NB4 (cell line): ENCODE data around the gene TRPM5.

ENCODE experiments used
- MAX ChIP-seq: IDR thresholded peaks from 2 replicates; pipeline ENCODE4 v1.6.1; 2011; ENCODE audit warnings: low read depth, low read length
- POLR2A ChIP-seq: IDR thresholded peaks from 2 replicates; pipeline ENCODE4 v1.6.1; 2011; ENCODE audit warnings: mild to moderate bottlenecking; ENCODE audit not compliant: insufficient read length; ENCODE audit errors: extremely low read depth
- TF ChIP-seq, protein P1 (sequence below): IDR thresholded peaks from one replicate; pipeline ENCODE4 v1.5.1; 2012; ENCODE audit warnings: low read depth, low read length

GRCh38 chr11:2432628-2433071 is 11.7 kb downstream of the TRPM5 start:
- TF ChIP-seq, protein P1, sequence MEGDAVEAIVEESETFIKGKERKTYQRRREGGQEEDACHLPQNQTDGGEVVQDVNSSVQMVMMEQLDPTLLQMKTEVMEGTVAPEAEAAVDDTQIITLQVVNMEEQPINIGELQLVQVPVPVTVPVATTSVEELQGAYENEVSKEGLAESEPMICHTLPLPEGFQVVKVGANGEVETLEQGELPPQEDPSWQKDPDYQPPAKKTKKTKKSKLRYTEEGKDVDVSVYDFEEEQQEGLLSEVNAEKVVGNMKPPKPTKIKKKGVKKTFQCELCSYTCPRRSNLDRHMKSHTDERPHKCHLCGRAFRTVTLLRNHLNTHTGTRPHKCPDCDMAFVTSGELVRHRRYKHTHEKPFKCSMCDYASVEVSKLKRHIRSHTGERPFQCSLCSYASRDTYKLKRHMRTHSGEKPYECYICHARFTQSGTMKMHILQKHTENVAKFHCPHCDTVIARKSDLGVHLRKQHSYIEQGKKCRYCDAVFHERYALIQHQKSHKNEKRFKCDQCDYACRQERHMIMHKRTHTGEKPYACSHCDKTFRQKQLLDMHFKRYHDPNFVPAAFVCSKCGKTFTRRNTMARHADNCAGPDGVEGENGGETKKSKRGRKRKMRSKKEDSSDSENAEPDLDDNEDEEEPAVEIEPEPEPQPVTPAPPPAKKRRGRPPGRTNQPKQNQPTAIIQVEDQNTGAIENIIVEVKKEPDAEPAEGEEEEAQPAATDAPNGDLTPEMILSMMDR = no peak
- TF ChIP-seq POLR2A (no peak), MAX (no peak)
